Measurements from ENCODE around the gene RNASE7.
"Not testable (repeated sequence)": the region's sequence is repeated elsewhere in the genome, so short reads cannot be mapped to it uniquely, and the experiment has no call there.

RNASE7 gene

GRCh38 chr14:21041676-21042433 is at the start of gene RNASE7:
TSS of gene RNASE7 (plus strand) at chr14:21042362. CDS start at chr14:21042993, 631 bp downstream.
- peak; percentile 42 for DNase-seq (ENCODE audit: low read depth)

- DNase-seq (ENCODE audit: low read depth): no peak
These were observed 45.6 kb upstream of the RNASE7 start for GRCh38 chr14:20996521-20996920.

GRCh38 chr14:20997115-20997514 is 45.0 kb upstream of the RNASE7 start:
- DNase-seq (ENCODE audit: low read depth): no peak

DNA sequence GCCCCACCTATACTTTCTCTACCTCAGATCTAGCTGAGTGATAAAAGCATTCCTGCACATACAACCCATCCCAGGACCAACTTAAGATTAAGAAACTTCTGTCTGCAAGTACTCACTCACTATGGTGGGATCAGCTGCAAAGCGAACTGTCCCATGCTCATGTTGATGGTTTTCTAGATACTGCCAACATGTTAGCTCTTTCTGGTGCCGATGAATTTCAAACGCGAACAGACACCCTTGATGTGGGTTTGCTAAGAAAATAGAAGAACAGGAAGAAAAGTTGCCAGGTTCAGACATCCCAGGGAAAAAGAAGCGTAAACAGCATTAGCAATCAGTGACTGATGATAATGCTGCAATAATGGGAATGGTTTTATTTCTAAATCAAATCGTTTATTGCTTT is 44.6 kb upstream of the RNASE7 start:
- no peak for DNase-seq (ENCODE audit: low read depth)

GRCh38 chr14:20998139-20998538 is 44.0 kb upstream of the RNASE7 start:
- DNase-seq (ENCODE audit: low read depth): no peak

GRCh38 chr14:20998674-20999366 is 43.3 kb upstream of the RNASE7 start, which contains the start of gene SLC39A2:
TSS of gene SLC39A2 (plus strand) at chr14:20999293. CDS start at chr14:20999447, 154 bp downstream.
- DNase-seq (ENCODE audit: low read depth): peak; percentile 57

DNA sequence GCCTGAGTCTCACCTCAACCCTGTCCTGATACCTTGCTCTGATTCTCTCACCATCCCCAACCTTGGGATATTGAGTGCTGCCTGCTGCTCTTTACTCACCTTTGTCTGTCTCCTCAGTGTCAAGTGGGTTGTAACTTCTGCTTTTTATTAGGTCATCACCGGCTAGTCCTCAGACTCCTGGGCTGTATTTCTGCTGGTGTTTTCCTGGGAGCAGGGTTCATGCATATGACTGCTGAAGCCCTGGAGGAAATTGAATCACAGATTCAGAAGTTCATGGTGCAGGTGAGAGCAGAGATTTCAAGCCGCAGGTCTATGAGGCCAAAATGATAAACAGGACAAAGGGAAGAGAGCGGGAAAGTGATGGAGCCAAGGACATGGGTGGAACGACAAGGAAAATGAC is 42.6 kb upstream of the RNASE7 start:
- no peak for DNase-seq (ENCODE audit: low read depth)

GRCh38 chr14:21001218-21001617 is 40.9 kb upstream of the RNASE7 start:
- DNase-seq (ENCODE audit: low read depth): no peak

DNA sequence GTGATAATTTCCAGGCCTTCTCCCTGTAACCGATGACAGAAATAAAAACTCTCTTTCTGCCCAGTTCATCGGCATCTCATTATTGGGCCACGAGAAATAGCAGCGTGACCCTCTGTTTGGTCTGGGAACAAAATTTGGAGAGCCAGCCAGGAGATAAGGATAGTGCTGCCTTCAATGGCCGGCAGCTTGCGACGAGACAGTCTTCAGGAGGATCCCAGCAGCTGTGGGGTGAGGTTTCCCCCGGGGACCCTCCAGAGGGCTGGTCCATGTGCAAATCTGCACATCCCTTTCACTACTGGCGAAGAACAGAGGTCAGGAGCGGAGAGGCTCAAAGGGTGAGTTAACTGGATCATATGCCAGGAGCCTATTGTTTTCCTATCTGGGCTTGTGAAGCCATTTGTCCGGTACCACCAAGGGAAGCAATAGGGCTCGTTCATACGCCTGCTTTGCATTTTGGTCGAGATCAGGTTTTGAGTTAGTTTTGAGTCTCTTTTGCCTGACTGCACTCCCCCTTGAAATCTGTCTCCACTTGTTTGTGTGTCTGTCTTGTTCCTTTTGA is 38.3 kb upstream of the RNASE7 start:
- DNase-seq (ENCODE audit: low read depth): no peak

DNA sequence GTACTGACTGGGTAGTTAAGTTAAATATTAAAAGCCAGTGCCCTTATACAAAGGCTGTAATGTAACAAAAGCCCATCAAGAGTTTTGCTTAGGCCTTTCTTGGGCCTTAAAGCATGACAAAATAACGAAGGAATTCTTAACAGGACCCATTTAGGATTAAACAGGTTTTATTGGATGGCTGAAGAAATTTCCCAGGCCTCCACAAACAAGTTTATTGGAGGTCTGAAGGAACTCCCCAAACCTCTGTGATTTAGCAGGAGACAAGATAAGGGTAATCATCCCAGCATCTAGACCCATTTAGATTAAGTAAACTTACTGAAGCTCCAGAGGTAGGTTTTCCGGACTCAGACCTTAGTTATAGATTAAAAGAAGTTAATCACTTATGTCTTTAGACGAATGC is 32.4 kb upstream of the RNASE7 start:
- not testable (repeated sequence) for DNase-seq (ENCODE audit: low read depth)

- no peak for DNase-seq (ENCODE audit: low read depth)
These were observed 31.0 kb upstream of the RNASE7 start for GRCh38 chr14:21011136-21011535.

- DNase-seq (ENCODE audit: low read depth): peak; percentile 81
These were observed 27.4 kb upstream of the RNASE7 start for GRCh38 chr14:21014761-21015190.

DNA sequence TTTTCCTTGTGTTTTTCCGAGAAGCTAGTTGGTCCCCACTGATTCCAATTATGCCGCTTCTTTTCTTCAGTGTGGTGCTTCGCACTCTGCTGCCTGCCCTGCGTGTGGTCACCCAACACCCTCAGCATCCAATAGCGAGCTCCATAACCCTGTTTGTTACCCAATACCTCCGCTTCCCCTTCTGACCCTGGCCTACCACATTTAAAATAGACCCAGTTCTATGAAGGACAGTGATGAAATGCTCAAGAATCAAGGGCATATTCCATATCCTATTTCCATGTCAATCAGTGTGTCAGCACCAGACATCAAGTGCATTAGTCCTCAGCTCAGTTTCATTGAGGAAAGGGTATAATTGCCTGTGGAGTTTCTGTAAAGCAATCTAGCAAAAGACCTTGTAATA is 26.9 kb upstream of the RNASE7 start:
- DNase-seq (ENCODE audit: low read depth): no peak

DNA sequence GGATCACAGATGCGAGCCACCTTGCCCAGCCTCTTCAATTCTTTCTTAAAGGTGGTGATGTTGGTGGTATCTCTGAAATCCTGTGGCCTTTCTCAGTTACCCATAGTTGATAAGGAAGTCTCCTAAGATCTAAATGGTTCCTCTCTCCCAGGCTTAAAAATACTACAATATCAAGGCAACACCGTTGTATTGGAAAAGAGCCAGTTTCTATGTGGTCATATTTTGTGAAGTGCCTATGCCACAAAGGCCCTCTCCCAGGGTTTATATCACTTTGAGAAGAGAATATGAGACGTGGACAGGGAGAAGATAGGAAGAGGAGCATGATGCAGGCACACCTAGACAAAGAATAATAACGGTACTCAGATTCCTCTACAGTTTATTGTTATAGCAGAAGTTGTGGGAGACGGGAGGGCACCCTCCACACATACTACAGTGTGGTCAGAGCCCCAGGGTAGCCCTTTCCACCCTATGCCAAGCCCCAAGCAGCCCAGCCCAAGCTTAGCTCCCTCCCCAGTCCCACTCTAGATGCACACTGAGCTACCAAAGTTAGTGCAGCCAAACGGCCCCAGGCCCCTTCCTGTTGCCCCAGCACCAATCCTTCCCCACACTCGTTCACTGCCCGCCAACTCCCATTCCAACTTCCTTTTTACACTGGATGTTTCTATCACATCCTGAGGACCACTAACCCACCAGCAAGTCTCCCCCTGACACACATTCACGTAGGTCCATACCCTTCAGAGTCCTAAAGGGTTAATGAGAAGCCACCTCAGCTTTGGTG is 25.6 kb upstream of the RNASE7 start:
- DNase-seq (ENCODE audit: low read depth): no peak

GRCh38 chr14:21017528-21018245 is 24.5 kb upstream of the RNASE7 start:
- no peak for DNase-seq (ENCODE audit: low read depth)

GRCh38 chr14:21018286-21018685 is 23.9 kb upstream of the RNASE7 start:
- DNase-seq (ENCODE audit: low read depth): no peak

- no peak for DNase-seq (ENCODE audit: low read depth)
These were observed 23.4 kb upstream of the RNASE7 start for GRCh38 chr14:21018781-21019180.

DNA sequence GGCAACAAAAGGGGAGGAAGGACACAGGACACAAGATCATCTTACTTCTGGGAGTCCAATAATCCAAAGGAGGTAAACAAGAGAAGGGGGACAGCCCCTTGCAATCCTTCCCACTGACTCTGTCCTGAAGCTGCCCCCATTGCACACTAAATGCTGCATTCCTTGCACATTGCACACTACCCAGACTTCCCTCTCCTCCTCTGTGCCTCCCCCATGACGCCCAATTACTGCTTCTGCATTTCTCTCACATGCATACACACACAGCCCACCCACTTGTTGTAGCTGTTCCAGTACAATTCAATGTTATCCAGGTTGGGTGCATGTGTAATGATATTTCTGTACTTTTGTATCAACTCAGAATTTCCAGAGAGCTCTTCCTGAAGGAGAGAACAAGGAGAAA is 22.8 kb upstream of the RNASE7 start:
- DNase-seq (ENCODE audit: low read depth): no peak

- DNase-seq (ENCODE audit: low read depth): no peak
These were observed 21.1 kb upstream of the RNASE7 start for GRCh38 chr14:21020977-21021545.

- no peak for DNase-seq (ENCODE audit: low read depth)
These were observed 19.5 kb upstream of the RNASE7 start for GRCh38 chr14:21022686-21023085.

GRCh38 chr14:21023174-21023573 is 19.0 kb upstream of the RNASE7 start:
- DNase-seq (ENCODE audit: low read depth): no peak

Measured in ELR (cell line).